GM12878 (cell line): Measurements from ENCODE around the gene METTL1.

Experiments
- ATF3 ChIP-seq: IDR thresholded peaks from 2 replicates; pipeline ENCODE4 v1.6.1; 2011; ENCODE audit warnings: low read depth, mild to moderate bottlenecking, low read length, moderate library complexity, borderline replicate concordance; ENCODE audit errors: extremely low read depth
- CTCF ChIP-seq, 3 experiments: IDR thresholded peaks in 2 of 3; conservative IDR thresholded peaks in 1 of 3; 2 replicates each; pipeline ENCODE4 v1.5.1; 2011; ENCODE audit warnings: low read depth in 3 of 3, low read length in 3 of 3, mild to moderate bottlenecking in 3 of 3, control low read depth in 2 of 3, moderate library complexity in 2 of 3, inconsistent platforms in 1 of 3, mixed read lengths in 1 of 3; ENCODE audit not compliant: control insufficient read depth in 2 of 3, insufficient read depth in 1 of 3; ENCODE audit errors: extremely low read depth in 1 of 3
- E2F4 ChIP-seq: IDR thresholded peaks from 2 replicates; pipeline ENCODE4 v1.6.1; 2012; ENCODE audit warnings: low read depth, low read length, improper control_type of control experiment
- FOXM1 ChIP-seq: IDR thresholded peaks from 2 replicates; pipeline ENCODE4 v1.6.1; 2012; ENCODE audit warnings: low read depth, mild to moderate bottlenecking, inconsistent platforms, low read length, moderate library complexity
- SPI1 ChIP-seq: IDR thresholded peaks from 2 replicates; pipeline ENCODE4 v1.6.1; 2011; ENCODE audit warnings: low read depth, mild to moderate bottlenecking, low read length, moderate library complexity, borderline replicate concordance; ENCODE audit not compliant: insufficient read depth
- USF1 ChIP-seq: IDR thresholded peaks from 2 replicates; pipeline ENCODE4 v1.6.1; 2011; ENCODE audit warnings: borderline replicate concordance, low read depth, mild to moderate bottlenecking, moderate library complexity, mixed read lengths, low read length; ENCODE audit not compliant: insufficient read depth; ENCODE audit errors: extremely low read length
- ZBTB33 ChIP-seq: fragments of 450-650 bp; IDR thresholded peaks from 2 replicates; pipeline ENCODE4 v1.6.1; 2017; ENCODE audit warnings: mild to moderate bottlenecking
- ZNF207 ChIP-seq: fragments of 450-650 bp; IDR thresholded peaks from 2 replicates; pipeline ENCODE4 v1.6.1; 2014; ENCODE audit warnings: antibody characterized with exemption, mild to moderate bottlenecking, borderline replicate concordance

- TF ChIP-seq ZBTB33, result no peak
- no peak for TF ChIP-seq CTCF (IDR thresholded peaks at IDR 0.05 in 2 of 3, conservative IDR thresholded peaks at IDR 0.05 in 1 of 3; ENCODE audit: control insufficient read depth in 2 of 3, extremely low read depth in 1 of 3, insufficient read depth in 1 of 3, low read depth in 3 of 3, low read length in 3 of 3)
- TF ChIP-seq USF1, result no peak
- no peak for TF ChIP-seq ZNF207
- no peak for TF ChIP-seq ATF3
- TF ChIP-seq E2F4, result no peak
- TF ChIP-seq FOXM1, result no peak
- TF ChIP-seq SPI1, result no peak
These were observed 51.9 kb downstream of the METTL1 start for GRCh38 chr12:57719777-57720605.
